PC-9 (cell line): ENCODE measurements around the gene KLHL18. TPM values are rescaled to one million over a fixed set of nuclear protein-coding genes. Genes with fewer than 3 reads are reported as not detected.

Experiments used
- BruUV-seq: library from RNA; stranded (reverse); fragments of 400-500 nt; replicated peaks from 2 replicates; lab custom pipeline; 2021; lab: Mats Ljungman, UMichigan
- CTCF ChIA-PET: fragments of 300-600 bp; sonication (Branson Sonifier 250); formaldehyde crosslinking; loops from one replicate; lab custom pipeline; 2022; ENCODE audit warnings: antibody characterized with exemption; lab: Charles Lee
- POLR2A ChIA-PET: fragments of 300-600 bp; sonication (Branson Sonifier 250); formaldehyde crosslinking; loops from one replicate; lab custom pipeline; 2022; ENCODE audit warnings: antibody characterized with exemption; ENCODE audit not compliant: unreplicated experiment; lab: Charles Lee
- DNase-seq, 2 experiments: peaks; one replicate each; pipeline versions ENCODE4 v3.0.0 to v3.0.0-alpha.2; 2015 to 2022; ENCODE audit warnings: mixed read lengths in 1 of 2
- H2AFZ ChIP-seq: fragments of 200-600 bp; sonication (generic); 2 replicates; pipeline ENCODE4 v1.8.1; 2017; ENCODE audit warnings: antibody characterized with exemption
- H3F3A ChIP-seq: fragments of 200-600 bp; sonication (generic); 2 replicates; pipeline ENCODE4 v1.8.1; 2017; ENCODE audit warnings: antibody characterized with exemption, mild to moderate bottlenecking, low read depth; ENCODE audit not compliant: insufficient read depth
- H3K27ac ChIP-seq: fragments of 200-600 bp; sonication (generic); 2 replicates; pipeline ENCODE4 v1.6.1; 2016; ENCODE audit warnings: mixed run types
- H3K27me3 ChIP-seq: fragments of 200-600 bp; sonication (generic); 2 replicates; pipeline ENCODE4 v1.6.1; 2016; ENCODE audit warnings: low read depth, mixed run types; ENCODE audit not compliant: insufficient read depth
- H3K36me3 ChIP-seq: fragments of 200-600 bp; sonication (generic); 2 replicates; pipeline ENCODE4 v1.6.1; 2016; ENCODE audit warnings: low read depth, mixed run types
- H3K4me1 ChIP-seq: fragments of 200-600 bp; sonication (generic); replicated peaks from 2 replicates; pipeline ENCODE4 v1.6.1; 2016; ENCODE audit warnings: mixed run types; ENCODE audit not compliant: insufficient read depth
- H3K4me2 ChIP-seq: fragments of 200-600 bp; sonication (generic); 2 replicates; pipeline ENCODE4 v1.6.1; 2017; ENCODE audit warnings: mixed run types
- H3K4me3 ChIP-seq: fragments of 200-600 bp; sonication (generic); 2 replicates; pipeline ENCODE4 v1.6.1; 2016; ENCODE audit warnings: mixed run types
- H3K79me2 ChIP-seq: fragments of 200-600 bp; sonication (generic); 2 replicates; pipeline ENCODE4 v1.6.1; 2017; ENCODE audit warnings: low read depth, mixed run types
- H3K9me2 ChIP-seq: fragments of 200-600 bp; sonication (generic); 2 replicates; pipeline ENCODE4 v1.8.1; 2017; ENCODE audit warnings: mild to moderate bottlenecking; ENCODE audit not compliant: insufficient read depth
- H3K9me3 ChIP-seq: fragments of 200-600 bp; sonication (generic); 2 replicates; pipeline ENCODE4 v1.8.1; 2016; ENCODE audit warnings: low read depth; ENCODE audit not compliant: insufficient read depth
- H4K20me1 ChIP-seq: fragments of 200-600 bp; sonication (generic); 2 replicates; pipeline ENCODE4 v1.8.1; 2017; ENCODE audit not compliant: insufficient read depth
- EZH2 ChIP-seq: fragments of 200-600 bp; sonication (generic); IDR thresholded peaks from 2 replicates; pipeline ENCODE4 v1.8.0; 2017; ENCODE audit warnings: antibody characterized with exemption, low read depth
- intact Hi-C: fragments of 100-400 bp; cut with micrococcal nuclease; formaldehyde crosslinking; loops from one replicate; pipeline ENCODE4 v1.10.0; 2022; ENCODE audit not compliant: unreplicated experiment
- total RNA-seq: library from RNA; stranded (reverse); gene quantifications from 2 replicates; pipeline ENCODE4 v1.2.3, GENCODE V29; 2021
- TF ChIP-seq, protein P1 (sequence below): fragments of 200-600 bp; sonication (generic); conservative IDR thresholded peaks from 2 replicates; pipeline ENCODE4 v1.6.1; 2017; ENCODE audit warnings: mixed run types, antibody characterized with exemption, mild to moderate bottlenecking, moderate library complexity

KLHL18 gene
- total RNA-seq, 1 experiment from 2014 or later = 16.0 TPM

DNA sequence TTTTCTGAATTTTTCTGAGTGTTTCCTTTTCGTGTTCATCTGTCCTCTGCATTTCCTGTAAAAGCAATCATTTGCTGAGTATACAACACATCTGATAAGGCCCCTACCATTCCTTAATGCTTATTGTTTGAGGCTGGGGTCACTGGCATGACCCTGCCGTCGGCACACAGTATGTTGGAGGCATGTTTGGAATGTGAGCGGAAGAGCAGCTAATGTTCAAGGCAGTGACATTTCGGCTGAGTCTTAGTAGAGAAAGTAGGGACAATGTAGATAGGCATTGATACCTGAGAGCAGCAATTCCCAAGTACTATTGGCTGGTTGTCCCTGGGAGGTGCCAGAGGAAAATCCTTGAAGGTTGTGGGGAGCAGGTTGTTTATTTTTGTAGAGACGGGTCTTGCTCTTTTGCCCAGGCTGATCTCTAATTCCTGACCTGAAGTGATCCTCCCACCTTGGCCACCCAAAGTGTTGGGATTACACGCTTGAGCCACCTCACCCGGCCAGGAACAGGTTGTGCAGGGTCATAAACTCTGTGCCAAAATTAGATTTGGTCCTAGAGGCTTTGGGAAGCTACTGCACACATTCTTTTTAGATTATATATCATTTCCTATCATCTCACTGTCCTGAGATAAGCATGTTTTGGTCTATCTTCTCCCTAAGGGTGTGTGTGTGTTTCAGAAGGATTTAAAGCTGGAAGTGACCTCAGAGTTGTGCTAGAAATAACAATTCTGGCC, 111.6 kb downstream of the KLHL18 start:
- Histone ChIP-seq H2AFZ (no peak overlapping the region), H3K79me2 (peaks cover 57% of the 10 kb centered on the region), H3K27me3 (no peaks in the 10 kb centered on the region), H3K4me3 (no peak overlapping the region), H3F3A (peaks cover 6% of the 10 kb centered on the region; the same call in 1 of the 2 replicates), H3K4me2 (peak overlapping the region; percentile 37), H3K9me3 (no peaks in the 10 kb centered on the region), H3K9me2 (no peaks in the 10 kb centered on the region), H3K36me3 (no peaks in the 10 kb centered on the region; the same call in 1 of the 2 replicates), H3K4me1 (peaks cover 16% of the 10 kb centered on the region), H3K27ac (0 out of 2 replicates have a peak overlapping the region, but pooled peaks have one; percentile 3), H4K20me1 (peaks cover 41% of the 10 kb centered on the region)
- TF ChIP-seq, protein P1, sequence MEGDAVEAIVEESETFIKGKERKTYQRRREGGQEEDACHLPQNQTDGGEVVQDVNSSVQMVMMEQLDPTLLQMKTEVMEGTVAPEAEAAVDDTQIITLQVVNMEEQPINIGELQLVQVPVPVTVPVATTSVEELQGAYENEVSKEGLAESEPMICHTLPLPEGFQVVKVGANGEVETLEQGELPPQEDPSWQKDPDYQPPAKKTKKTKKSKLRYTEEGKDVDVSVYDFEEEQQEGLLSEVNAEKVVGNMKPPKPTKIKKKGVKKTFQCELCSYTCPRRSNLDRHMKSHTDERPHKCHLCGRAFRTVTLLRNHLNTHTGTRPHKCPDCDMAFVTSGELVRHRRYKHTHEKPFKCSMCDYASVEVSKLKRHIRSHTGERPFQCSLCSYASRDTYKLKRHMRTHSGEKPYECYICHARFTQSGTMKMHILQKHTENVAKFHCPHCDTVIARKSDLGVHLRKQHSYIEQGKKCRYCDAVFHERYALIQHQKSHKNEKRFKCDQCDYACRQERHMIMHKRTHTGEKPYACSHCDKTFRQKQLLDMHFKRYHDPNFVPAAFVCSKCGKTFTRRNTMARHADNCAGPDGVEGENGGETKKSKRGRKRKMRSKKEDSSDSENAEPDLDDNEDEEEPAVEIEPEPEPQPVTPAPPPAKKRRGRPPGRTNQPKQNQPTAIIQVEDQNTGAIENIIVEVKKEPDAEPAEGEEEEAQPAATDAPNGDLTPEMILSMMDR = no peak
- no peak for TF ChIP-seq EZH2
- peak; percentile 49 to 74 for DNase-seq
- CTCF ChIA-PET = no interaction called here
- BruUV-seq = no TSS peak
- POLR2A ChIA-PET = interaction anchor here (0.6 to 1.0 kb wide), 2 partner anchors 91 to 408 kb away, joined by 4 to 6 read pairs; no protein-coding TSS in a partner anchor
- intact Hi-C loops = no loop called here

DNA sequence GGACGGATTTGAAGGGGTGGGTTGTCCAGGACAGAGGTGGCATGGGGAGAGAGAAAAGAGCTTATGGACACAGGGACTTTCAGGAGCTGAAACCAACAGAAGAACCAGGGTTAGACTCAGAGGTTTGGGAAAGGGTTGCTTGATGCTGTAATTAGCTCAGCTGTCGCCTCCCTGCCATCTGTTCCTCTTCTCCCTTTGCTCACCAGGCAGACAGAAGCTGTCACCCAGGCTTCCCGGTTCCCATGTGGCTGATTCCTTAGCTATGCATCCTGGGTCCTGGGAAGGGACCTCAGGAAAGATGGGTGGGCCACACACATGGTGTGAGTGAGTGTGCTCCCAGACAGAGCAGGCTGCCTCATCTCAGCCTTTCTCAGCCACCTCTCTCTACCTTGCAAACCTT, 112.1 kb downstream of the KLHL18 start:
- peaks cover 6% of the 10 kb centered on the region; the same call in 1 of the 2 replicates for H3F3A ChIP-seq
- ChIA-PET CTCF (no interaction called here), POLR2A (no interaction called here)
- H3K9me3 ChIP-seq = no peaks in the 10 kb centered on the region
- H2AFZ ChIP-seq = no peak overlapping the region
- H3K79me2 ChIP-seq = peaks cover 54% of the 10 kb centered on the region
- H4K20me1 ChIP-seq = peaks cover 39% of the 10 kb centered on the region
- H3K4me1 ChIP-seq = peaks cover 16% of the 10 kb centered on the region
- BruUV-seq = no TSS peak
- no peak for TF ChIP-seq EZH2
- TF ChIP-seq, protein P1 = no peak
- no peak overlapping the region for H3K27ac ChIP-seq
- H3K4me2 ChIP-seq = peak overlapping the region; percentile 37
- no peak for DNase-seq
- intact Hi-C loops = no loop called here
- H3K36me3 ChIP-seq = no peaks in the 10 kb centered on the region; the same call in 1 of the 2 replicates
- no peaks in the 10 kb centered on the region for H3K27me3 ChIP-seq
- no peaks in the 10 kb centered on the region for H3K9me2 ChIP-seq
- no peak overlapping the region for H3K4me3 ChIP-seq

Other genes starting within 250 kb of the KLHL18 start
- gene SETD2, start 118.8 kb upstream of the KLHL18 start, total RNA-seq = 37.0 and 47.7 TPM in 2 replicates
- 18.4 and 21.4 TPM in 2 replicates for gene KIF9, start 145 bp upstream of the KLHL18 start, total RNA-seq
- 36.9 and 38.9 TPM in 2 replicates for gene PTPN23, start 98.1 kb downstream of the KLHL18 start, total RNA-seq
- gene SCAP, start 193.0 kb downstream of the KLHL18 start, total RNA-seq = 71.5 and 85.0 TPM in 2 replicates
- gene ELP6, start 230.8 kb downstream of the KLHL18 start, total RNA-seq = 38.8 and 39.6 TPM in 2 replicates